GM19463 (cell line): Measurements from ENCODE around the gene SCAMP3.
"Not testable (repeated sequence)": the region's sequence is repeated elsewhere in the genome, so short reads cannot be mapped to it uniquely, and the experiment has no call there.

ENCODE experiments used
- ATAC-seq: cut with Tn5 transposase; IDR thresholded peaks from one replicate; pipeline ENCODE4 v1.9.1; 2021; ENCODE audit warnings: mild to moderate bottlenecking, moderate library complexity; ENCODE audit not compliant: unreplicated experiment

Gene SCAMP3

DNA sequence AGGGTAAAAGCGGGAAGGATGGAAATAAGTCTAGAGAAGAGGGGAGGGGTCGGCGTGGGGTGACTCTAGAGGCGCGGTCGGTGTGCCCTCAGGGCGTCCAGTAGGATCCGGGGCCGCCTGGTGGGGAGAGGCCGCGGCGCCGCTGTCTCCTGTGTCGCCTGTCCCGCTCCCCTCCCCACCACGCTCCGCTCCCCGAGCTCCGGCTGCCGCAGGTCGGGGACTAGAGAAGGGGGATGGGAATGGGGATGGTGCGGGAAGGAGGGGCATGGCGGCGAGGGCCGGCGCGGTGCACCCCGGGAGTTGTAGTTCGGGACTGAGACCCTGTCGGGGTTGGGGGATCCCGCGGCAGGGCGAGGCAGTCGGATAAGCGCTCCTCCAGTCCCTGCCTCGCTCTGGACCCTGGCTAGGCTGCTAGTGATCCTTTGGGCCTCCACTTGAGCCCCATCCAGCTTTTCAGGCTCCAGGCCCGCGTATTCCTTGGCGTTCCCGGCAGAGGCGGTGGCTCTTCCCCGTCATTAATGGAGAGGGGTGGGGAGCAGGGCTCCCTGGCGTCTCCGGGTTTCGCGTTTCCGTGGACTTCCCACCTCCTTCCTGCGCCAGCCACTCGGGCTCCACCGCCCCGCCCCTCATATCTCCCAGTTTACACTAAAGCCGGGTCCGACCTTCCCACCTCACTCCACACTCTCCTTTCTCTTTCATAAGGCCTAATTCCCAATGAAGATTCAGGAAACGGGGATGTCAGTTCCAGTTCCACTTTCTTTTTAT, 6.7 kb downstream of the SCAMP3 start, which contains the start of gene ENTREP3:
ENTREP3 (minus strand) TSS at position 241 of the 765 bp plus-strand sequence. CDS start 606 bp downstream, outside the sequence.
- peak; percentile 60 for ATAC-seq

DNA sequence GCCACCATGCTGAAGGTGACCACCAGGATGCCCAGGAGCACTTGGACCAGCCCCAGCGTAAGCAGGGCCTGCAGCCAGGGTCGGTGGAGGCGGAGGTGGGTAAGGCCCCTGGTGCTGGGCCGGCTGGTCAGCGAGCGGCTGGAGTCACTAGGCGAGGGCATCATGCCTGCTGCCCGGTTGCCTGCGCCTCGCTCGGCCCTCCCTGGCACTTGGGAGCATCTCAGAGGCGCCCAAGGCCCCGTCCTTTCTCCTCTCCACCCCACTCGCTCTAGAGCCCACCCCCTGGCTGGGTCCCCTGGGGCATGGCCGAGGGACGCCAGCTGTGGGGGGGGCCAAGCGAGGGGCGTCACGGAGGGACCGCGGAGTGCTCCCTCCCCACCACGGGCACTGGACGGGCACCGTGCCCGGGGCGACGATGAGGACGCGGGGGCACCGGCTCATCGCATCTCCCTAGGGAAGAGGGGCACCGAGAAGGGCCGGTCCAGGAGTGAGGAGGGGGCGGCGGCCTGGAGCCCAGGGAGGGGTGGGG, 7.4 kb downstream of the SCAMP3 start:
- ATAC-seq, result no peak

DNA sequence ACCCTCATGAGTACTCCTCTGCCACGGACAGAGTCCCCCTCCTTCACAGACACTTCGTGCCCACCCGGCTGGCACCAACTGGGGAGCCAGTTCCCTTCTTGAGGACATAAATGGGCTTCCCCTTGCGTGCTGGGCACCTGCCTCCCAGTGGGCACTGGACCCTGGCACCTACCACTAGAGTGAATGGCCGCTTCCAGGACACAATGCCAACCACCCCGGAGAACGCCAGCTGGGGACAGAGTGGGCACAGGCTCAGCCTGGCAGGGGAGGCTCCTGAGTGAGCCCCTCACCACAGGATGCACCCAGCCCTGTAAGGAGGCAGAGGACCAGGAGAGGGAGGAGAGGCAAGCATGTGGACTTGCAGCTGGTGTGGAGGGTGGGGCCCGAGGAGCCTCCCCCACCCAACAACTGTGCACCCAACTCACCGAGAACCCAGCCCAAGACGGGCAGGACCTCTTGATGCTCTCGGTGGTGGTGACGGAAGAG, 7.9 kb downstream of the SCAMP3 start:
- ATAC-seq, result no peak

DNA sequence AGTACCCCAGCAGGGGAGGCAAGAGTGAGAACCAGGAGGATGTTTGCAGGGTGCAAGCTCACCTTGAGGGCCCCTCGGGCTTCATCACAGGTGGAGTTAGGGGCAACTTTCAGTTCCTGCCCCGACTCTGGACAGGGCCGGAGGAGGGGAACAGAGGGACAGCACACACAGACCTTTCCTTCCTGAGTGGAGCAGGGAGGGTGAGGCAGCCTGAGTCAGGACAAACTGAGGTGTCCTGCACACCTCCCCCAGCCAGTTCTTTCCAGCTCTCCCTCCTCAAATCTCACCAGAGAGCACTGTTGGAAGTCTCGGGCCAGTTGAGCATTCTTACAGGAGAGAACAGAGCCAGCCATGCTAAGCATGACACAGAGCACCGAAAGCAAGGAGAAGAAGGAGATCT, 8.4 kb downstream of the SCAMP3 start:
- ATAC-seq, result no peak

DNA sequence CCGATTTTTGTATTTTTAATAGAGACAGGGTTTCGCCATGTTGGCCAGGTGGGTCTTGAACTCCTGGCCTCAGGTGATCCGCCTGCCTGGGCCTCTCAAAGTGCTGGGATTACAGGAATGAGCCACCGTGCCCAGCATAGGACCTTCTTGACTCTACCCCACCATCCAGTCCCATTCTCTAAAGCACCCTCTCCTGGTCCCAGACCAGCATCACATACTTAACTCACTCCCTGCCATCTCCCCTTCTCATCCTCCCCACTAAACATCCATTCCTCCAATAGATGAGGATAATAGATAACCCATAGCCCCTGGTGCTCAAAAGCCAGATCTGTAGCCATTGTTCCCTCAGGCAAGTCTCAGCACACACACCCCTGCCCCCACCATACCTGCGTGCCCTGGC, 9.0 kb downstream of the SCAMP3 start:
- no peak for ATAC-seq

DNA sequence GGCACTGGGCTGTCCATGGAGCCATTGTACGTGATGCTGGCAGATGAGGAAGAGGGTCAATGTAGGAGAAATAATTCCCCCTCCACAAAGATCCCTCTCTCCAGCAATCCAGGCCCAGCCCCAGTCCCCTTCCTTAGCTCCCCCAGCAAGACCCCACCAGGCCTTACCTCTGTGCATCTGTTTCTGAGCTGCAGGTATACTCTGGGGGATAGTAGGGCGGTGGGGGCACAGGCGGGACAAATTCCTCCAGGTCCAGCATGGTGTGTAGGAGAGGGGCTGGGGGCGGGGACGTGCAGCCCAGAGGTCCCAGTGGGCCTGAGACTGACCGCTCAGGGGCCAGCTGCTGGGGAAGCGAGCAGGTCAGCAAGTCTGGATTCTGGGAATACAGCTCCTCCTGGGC, 10.6 kb downstream of the SCAMP3 start:
- no peak for ATAC-seq

DNA sequence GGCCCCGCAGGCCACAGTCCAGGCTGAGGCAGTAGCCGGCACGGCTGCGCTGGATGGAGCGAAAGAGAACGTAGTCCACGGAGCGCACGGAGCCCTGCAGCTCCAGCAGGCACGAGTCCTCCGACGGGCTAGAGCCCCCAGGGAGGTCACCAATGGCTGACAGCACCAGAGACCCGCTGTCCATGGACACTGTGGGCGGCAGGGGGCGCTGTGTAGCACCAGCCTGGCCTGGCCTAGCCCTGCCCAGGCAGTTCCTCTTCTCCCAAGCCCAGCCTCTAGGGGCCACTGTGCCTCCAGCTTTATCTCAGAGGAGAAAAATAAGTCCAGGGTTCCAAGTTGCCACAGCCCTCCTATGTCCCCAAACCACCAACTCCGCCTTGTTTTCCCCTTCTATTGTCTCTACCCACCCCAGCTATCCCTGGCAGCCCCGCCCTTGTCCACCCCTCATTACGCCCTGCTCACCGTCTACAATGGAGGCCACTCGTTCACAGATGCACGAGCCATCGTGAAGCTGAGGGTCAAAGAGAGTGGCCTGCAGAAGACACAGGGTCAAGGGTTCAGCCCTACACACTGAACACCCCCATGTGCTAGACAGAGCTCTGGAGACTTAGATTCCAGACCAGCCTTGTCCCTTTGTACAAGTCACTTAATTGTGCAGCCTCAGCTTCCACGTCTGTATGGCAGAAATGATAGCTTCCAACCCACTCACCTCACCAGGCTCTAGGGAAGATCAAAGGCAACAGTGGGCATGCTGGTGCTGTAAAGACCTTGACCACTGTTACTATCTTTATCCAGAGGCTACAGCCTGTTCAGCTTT, 11.3 kb downstream of the SCAMP3 start:
- ATAC-seq, result peak; percentile 87

DNA sequence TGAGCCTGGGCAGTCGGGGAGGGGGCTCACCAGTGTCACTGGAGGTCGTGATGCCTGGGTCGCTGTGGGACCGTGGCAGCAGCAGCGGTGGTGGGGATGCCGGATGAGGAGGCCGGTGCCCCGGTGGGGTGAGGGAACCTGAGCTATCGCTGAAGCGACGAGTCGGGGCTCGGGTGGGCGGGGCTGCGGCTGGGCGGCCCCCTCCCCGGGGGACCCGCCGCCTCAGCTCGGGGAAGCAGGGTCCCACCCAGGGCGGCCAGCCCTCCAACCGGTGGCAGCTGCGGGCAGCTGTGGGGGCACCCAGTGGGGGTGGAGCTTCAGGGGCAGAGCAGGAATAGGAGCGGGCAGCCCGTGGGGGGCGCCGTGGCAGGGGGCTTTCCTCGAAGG, 11.9 kb downstream of the SCAMP3 start:
- ATAC-seq, result peak; percentile 8

DNA sequence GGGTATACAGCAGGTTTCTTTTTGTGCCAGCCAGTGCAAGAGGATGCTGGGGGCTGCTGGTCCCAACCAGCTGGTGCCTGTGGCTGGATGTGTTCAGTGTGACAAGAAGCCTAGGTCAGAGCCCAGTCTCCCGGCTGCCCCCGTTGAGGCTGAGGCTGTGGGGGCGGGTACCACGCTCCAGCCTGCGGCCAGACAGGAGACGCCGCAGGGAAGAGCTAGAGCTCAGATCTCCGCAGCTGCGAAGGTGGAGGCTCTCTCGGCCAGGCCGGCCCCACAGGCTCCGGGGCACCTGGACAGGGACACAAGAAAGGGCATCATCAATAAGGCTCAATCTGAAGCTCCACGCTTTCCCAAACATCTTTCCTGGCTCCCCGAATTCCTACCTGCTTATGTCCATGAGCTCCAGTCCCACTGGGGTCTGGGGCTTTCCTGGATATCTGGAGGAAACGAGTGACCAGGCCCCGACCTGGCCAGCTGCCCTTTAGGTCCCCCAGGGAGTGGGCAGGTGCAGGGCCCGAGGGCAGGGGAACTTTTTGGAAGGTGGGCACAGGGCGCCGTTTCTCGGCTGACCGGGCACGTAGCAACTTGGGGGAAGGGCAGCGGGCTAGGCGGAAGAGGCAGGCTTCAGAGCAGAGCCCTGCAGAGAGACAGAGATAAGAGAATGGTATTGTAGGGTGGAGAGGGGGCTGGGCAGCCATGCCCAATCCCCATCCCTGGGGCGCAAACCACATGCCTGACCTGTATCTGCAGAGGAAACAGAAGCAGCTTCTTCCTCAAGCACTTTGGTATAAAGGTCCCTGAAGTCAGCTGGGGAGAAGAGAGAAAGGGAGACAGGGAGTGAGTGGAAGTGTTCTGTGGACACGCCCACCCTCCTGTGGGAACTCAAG, 14.2 kb downstream of the SCAMP3 start:
- no peak for ATAC-seq

DNA sequence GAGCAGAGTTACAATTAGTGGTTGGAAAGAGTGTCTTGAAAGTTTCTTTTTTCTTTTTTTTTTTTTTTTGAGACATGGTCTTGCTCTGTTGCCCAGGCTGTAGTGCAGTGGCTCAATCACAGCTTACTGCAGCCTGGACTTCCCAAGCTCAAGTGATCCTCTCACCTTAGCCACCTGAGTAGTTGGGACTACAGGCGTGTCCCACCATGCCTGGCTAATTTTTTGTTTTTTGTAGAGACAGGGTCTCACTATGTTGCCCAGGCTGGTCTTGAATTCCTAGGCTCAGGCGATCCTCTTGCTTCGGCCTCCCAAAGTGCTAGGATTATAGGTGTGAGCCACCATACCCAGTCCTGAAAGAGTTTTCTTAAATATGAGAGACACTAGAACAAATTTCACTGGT, 15.4 kb downstream of the SCAMP3 start:
- not testable (repeated sequence) for ATAC-seq

DNA sequence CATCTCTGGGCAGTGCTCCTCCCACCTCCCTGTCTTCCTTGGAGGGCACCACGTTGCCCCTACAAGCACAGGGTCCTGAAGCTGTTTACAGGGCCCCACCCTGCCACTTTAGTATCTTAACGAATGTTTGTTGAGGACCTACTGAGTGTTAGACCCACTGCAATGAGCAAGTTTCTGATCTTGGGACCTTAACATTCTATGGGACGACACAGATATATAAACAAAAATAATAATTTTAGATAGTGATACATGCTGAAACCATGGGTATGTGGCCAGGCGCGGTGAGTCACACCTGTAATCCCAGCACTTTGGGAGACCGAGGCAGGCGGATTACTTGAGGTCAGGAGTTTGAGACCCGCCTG, 17.0 kb downstream of the SCAMP3 start:
- no peak for ATAC-seq

DNA sequence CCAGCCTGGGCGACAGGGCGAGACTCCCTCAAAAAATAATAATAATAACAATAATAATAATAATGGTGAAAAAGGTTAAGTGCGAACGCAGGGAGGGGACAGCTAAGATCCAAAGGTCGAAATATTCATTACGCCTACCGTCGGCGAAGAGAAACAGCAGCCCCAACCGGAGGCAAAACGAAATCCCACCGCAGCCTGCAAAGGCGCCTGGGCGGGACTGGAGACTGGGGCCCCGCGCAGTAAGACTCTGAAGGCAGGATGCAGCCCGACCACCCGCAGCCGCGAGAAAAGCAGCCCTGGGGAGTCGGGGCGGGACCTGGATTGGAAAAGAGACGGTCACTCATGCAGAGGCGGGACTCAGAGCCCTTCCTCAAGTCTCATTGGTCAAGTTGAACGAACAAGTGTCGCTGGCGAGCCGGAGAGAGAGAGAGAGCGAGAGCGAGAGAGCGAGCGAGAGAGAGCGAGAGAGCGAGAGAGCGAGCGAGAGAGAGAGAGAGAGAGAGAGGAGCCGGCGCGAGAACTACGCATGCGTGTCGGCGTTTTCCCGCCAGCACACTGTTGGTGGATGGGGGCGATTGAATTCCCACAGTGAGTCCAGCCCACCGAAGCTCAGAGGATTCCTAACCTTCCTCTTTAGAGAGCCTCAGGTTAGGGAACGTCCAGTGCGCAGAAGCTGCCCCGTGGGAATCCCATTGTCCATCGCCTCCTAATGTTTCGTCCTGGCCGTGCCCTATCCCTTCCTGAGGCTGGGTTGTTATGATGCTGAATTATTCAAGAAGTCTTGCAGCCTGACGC, 17.6 kb downstream of the SCAMP3 start:
- peak; percentile 87 for ATAC-seq

DNA sequence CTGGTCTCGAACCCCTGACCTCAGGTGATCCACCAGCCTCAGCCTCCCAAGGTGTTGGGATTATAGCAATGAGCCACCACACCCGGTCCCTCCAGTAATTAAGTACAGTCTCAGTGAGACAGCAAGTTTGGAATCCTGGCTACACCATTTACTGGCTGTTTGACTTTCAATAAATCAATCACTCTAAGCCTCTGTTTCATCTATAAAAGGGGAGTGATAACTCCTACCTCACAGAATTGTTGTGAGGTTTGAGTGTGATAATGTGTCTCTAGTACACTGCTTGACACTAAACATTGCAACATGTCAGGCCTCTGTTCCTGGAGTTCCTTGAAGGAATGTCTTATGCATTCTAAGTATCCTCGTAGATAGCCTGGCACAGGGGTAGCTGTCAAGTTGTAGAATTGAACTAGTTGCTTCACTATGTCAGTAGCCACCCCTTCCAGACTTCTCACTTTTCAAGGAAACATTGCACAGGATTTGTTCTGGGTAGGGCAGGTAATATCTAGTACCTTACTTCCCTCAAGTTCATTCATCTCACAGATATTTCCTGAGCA, 19.3 kb downstream of the SCAMP3 start:
- ATAC-seq, result no peak

DNA sequence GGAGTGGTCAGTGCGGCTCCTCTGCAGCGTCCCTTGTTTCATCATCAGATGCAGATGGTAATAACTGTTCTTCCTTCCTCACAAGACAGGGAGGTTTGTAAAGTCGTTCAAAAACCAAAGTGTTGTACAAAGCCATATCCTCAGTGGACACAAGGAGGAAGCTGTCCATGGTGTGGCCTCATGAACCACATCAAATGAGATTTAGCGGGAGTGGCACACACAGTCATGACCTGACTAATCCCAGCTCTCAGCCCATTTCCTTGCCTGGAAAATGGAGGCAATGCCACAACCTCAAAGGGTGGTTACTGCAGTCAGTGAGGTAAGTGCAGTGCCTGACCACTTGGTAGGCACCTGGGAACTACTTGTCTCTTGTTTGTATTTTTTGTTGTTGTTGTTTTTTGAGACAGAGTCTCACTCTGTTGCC, 20.3 kb downstream of the SCAMP3 start:
- ATAC-seq, result no peak

DNA sequence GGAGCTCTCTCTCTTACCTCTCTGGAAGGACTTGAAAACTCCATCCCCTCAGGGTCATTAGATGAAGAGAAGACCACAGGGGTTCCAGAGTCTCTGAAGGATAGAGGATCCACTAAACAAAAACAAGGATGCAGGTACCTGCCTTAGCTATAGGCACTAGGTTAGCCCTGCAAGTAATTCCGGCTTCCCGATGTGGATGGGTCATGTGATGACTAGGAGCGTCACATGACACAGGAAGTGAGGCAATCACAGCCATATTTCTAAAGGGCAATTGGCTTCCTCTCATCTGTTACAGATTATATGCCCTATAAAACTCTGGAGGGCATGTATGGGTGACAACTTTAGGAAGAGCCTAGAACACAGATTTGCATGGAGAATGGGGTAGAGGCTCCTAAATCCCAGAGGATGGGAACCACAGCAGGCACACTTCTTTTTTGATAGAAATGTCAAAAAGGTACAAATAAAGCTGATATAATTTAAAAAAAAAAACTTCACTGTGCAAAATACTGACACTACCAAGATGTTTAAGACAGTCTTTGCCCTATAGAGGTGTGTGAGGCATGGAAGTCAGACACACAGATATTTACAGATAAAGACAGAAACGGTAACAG, 21.0 kb downstream of the SCAMP3 start:
- no peak for ATAC-seq

DNA sequence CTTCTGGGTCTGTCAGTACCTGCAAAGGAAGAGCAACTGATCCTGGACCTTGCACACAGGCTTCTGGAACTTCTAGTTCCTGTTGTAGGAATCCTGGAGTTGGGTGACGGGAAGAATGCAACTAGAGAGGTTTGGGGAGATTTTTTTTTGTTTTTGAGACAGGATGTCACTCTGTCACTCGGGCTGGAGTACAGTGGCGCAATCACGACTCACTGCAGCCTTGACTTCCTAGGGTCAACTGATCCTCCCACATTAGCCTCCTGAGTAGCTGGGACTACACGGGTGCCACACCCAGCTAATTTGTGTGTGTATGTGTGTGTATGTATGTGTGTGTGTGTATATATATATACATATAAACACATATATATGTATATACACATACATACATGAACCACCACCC, 25.7 kb downstream of the SCAMP3 start:
- no peak for ATAC-seq

DNA sequence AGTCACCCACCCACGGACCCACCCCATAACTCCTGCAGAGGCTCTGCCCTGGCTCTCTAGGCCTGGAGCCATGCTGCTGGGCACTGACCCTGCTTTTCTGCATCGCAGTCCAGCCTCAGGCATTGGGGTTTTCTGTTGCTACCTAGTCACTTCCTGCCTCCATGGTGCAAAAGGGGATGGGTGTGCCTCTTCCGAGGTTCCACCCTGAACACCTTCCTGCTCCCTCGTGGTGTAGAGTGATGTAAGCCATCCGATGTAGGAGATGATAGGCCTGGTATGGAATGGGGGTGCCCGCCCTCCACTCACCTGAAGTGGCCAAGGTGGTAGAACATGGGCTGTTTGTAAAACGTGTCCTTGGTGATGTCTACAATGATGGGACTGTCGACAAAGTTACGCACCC, 26.8 kb downstream of the SCAMP3 start:
- ATAC-seq, result not testable (repeated sequence)

DNA sequence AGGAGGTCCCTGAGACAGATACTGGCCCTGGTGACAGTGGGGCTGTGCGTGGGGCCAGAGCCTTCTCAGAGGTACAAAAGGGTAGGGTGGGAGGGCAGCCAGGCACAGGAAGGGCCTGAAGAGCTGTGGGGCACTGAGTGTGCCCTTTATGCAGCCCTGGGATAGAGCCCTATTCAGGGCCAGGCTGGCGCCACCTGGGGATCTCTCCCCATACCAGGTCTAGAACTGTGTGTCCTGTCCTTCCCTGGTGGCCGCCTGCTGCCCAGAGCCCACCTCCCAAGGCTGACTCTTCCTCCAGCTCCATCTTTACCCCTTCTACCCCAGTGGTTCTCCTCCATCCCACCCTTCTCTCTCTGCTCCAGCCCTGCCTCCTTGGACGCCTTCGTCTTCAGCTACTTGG, 28.7 kb downstream of the SCAMP3 start:
- ATAC-seq, result not testable (repeated sequence)
